Panc1 (cell line): ENCODE measurements around the gene NMB. TPM values are rescaled to one million over a fixed set of nuclear protein-coding genes. Genes with fewer than 3 reads are reported as not detected.

Experiments used
- ATAC-seq: fragments of 200-7000 bp; cut with Tn5 transposase; 2 replicates; pipeline ENCODE4 v1.9.1; 2020; ENCODE audit warnings: mild to moderate bottlenecking, moderate library complexity
- BruUV-seq: library from RNA; stranded (reverse); fragments of 400-500 nt; replicated peaks from 2 replicates; lab custom pipeline; 2021; lab: Mats Ljungman, UMichigan
- CTCF ChIA-PET: fragments of 300-600 bp; sonication (Branson Sonifier 250); formaldehyde crosslinking; loops from one replicate; lab custom pipeline; 2022; ENCODE audit warnings: antibody characterized with exemption; lab: Charles Lee
- POLR2A ChIA-PET: fragments of 300-600 bp; sonication (Branson Sonifier 250); formaldehyde crosslinking; loops from one replicate; lab custom pipeline; 2022; ENCODE audit warnings: antibody characterized with exemption; lab: Charles Lee
- DNase-seq: peaks from one replicate; pipeline ENCODE4 v3.0.0-alpha.2; 2010; ENCODE audit warnings: low read depth, low spot score
- H3K27ac ChIP-seq: 2 replicates; pipeline ENCODE4 v1.5.1; 2011; ENCODE audit warnings: mild to moderate bottlenecking, low read length, inconsistent platforms
- H3K27me3 ChIP-seq: fragments of 200-500 bp; sonication (Bioruptor generic); 2 replicates; pipeline ENCODE4 v1.6.0; 2014; ENCODE audit warnings: low read length, inconsistent platforms; ENCODE audit not compliant: control insufficient read depth, insufficient read depth
- H3K36me3 ChIP-seq: fragments of 200-500 bp; sonication (Bioruptor generic); 2 replicates; pipeline ENCODE4 v1.5.1; 2014; ENCODE audit warnings: inconsistent platforms, mild to moderate bottlenecking, low read length, moderate library complexity; ENCODE audit not compliant: control insufficient read depth, insufficient read depth
- H3K4me1 ChIP-seq: 2 replicates; pipeline ENCODE4 v1.5.1; 2011; ENCODE audit warnings: inconsistent platforms, mild to moderate bottlenecking, low read length, moderate library complexity; ENCODE audit not compliant: control insufficient read depth, insufficient read depth
- H3K4me3 ChIP-seq, 2 experiments: 2 replicates each; pipeline ENCODE4 v1.5.1; 2011 to 2012; ENCODE audit warnings: low read depth in 2 of 2, low read length in 2 of 2, mild to moderate bottlenecking in 2 of 2, inconsistent platforms in 1 of 2, moderate library complexity in 1 of 2
- H3K9me3 ChIP-seq: fragments of 200-500 bp; sonication (Bioruptor generic); 2 replicates; pipeline ENCODE4 v1.5.1; 2014; ENCODE audit warnings: low read depth, mild to moderate bottlenecking, inconsistent platforms, low read length, moderate library complexity; ENCODE audit not compliant: control insufficient read depth, insufficient read depth
- POLR2AphosphoS5 ChIP-seq: IDR thresholded peaks from 2 replicates; pipeline ENCODE4 v1.6.1; 2012; ENCODE audit warnings: mild to moderate bottlenecking, low read depth, low read length, moderate library complexity
- REST ChIP-seq, 2 experiments: IDR thresholded peaks; 2 replicates each; pipeline ENCODE4 v1.6.1; 2011 to 2012; ENCODE audit warnings: low read depth in 2 of 2, control low read depth in 1 of 2, low read length in 1 of 2, mild to moderate bottlenecking in 1 of 2, moderate library complexity in 1 of 2; ENCODE audit not compliant: insufficient read depth in 1 of 2
- SIN3A ChIP-seq: IDR thresholded peaks from 2 replicates; pipeline ENCODE4 v1.6.1; 2012; ENCODE audit warnings: low read depth, mild to moderate bottlenecking, low read length, moderate library complexity, borderline replicate concordance; ENCODE audit not compliant: insufficient read depth
- TCF7L2 ChIP-seq: IDR thresholded peaks from 2 replicates; pipeline ENCODE4 v1.6.1; 2011; ENCODE audit warnings: mild to moderate bottlenecking, low read depth, low read length, inconsistent platforms
- in situ Hi-C: cut with HindIII; loops from 2 replicates; pipeline ENCODE4 v1.10.0; 2016; ENCODE audit warnings: low sequenced_read_pairs, low pct_unique_long_range_greater_than_20kb
- intact Hi-C: fragments of 100-400 bp; cut with micrococcal nuclease; formaldehyde crosslinking; loops from one replicate; pipeline ENCODE4 v1.10.0; 2022; ENCODE audit not compliant: unreplicated experiment
- total RNA-seq: library from RNA; stranded (reverse); gene quantifications from one replicate; pipeline ENCODE4 v1.2.1, GENCODE V29; 2021; ENCODE audit not compliant: unreplicated experiment
- TF ChIP-seq, protein P1 (sequence below): fragments of 450-650 bp; IDR thresholded peaks from 2 replicates; pipeline ENCODE4 v1.5.1; 2017; ENCODE audit warnings: mild to moderate bottlenecking

Gene NMB
- total RNA-seq, 1 experiment from 2014 or later = 9.5 TPM

GRCh38 chr15:84671211-84671610, 13.2 kb upstream of the NMB start:
- Histone ChIP-seq H3K27me3 (no peaks in the 10 kb centered on the region), H3K27ac (no peak overlapping the region), H3K4me1 (no peaks in the 10 kb centered on the region), H3K36me3 (peaks cover 23% of the 10 kb centered on the region), H3K4me3 (no peak overlapping the region), H3K9me3 (no peaks in the 10 kb centered on the region)
- TF ChIP-seq REST (IDR thresholded peaks at IDR 0.05; ENCODE audit: insufficient read depth in 1 of 2, low read depth in 2 of 2, low read length in 1 of 2) = no peak
- TF ChIP-seq, protein P1, sequence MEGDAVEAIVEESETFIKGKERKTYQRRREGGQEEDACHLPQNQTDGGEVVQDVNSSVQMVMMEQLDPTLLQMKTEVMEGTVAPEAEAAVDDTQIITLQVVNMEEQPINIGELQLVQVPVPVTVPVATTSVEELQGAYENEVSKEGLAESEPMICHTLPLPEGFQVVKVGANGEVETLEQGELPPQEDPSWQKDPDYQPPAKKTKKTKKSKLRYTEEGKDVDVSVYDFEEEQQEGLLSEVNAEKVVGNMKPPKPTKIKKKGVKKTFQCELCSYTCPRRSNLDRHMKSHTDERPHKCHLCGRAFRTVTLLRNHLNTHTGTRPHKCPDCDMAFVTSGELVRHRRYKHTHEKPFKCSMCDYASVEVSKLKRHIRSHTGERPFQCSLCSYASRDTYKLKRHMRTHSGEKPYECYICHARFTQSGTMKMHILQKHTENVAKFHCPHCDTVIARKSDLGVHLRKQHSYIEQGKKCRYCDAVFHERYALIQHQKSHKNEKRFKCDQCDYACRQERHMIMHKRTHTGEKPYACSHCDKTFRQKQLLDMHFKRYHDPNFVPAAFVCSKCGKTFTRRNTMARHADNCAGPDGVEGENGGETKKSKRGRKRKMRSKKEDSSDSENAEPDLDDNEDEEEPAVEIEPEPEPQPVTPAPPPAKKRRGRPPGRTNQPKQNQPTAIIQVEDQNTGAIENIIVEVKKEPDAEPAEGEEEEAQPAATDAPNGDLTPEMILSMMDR = no peak
- no peak for TF ChIP-seq SIN3A
- TF ChIP-seq POLR2AphosphoS5 = no peak
- no peak for TF ChIP-seq TCF7L2
- ChIA-PET CTCF (no interaction called here), POLR2A (no interaction called here)
- no peak for DNase-seq
- BruUV-seq = no TSS peak
- ATAC-seq = no peak
- intact Hi-C loops = no loop called here
- in situ Hi-C loops = no loop called here

DNA sequence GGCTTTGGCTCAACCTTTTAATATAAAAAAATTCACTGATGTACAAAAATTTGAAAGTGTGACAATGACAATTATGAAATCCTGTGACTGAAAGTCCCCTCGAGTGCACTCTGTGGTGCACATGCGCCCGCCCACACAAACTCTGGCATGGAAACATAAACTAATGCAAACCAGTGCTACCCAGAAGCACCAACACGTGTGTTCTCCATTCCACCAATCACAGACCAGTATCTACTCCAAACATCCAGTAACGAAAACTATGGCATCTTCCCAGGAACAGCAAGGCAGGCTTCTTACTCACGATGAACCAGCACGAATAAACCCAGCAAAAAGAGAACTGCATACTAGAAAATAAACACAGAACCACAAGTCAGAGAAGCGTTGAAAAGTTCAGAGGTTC, 11.7 kb upstream of the NMB start:
- in situ Hi-C loops = no loop called here
- BruUV-seq = TSS peak; percentile 58
- Histone ChIP-seq H3K36me3 (peaks cover 18% of the 10 kb centered on the region), H3K4me1 (no peaks in the 10 kb centered on the region), H3K27ac (no peak overlapping the region), H3K9me3 (no peaks in the 10 kb centered on the region), H3K4me3 (no peak overlapping the region), H3K27me3 (no peaks in the 10 kb centered on the region)
- no peak for ATAC-seq
- DNase-seq = no peak
- no peak for TF ChIP-seq REST (IDR thresholded peaks at IDR 0.05; ENCODE audit: insufficient read depth in 1 of 2, low read depth in 2 of 2, low read length in 1 of 2)
- POLR2A ChIA-PET = no interaction called here
- CTCF ChIA-PET = no interaction called here
- intact Hi-C loops = no loop called here
